ENCODE data around the gene PMM1. TPM values are rescaled to one million over a fixed set of nuclear protein-coding genes. Genes with fewer than 3 reads are reported as not detected.

Gene PMM1
- total RNA-seq, 1 experiment from 2014 or later: 26.8 TPM

DNA sequence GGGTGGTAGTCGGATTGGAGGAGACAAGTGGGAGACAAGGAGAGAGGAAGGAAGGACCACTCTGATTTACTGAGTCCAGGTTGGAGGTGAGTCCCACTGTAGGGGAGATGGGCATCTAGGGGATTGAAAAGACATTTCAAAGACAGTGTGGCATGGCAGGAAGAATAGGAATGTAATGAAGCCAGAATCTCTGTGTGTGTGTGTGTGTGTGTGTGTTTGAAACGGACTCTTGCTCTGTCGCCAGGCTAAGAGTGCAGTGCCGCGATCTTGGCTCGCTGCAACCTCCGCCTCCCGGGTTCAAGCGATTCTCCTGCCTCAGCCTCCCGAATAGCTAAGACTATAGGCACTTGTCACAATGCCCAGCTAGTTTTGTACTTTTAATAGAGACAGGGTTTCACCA, 33.1 kb downstream of the PMM1 start:
- CTCF ChIA-PET: no interaction called here
- DNase-seq (ENCODE audit: low spot score): no peak
- Histone ChIP-seq H3K27me3 (replicated peaks; ENCODE audit: insufficient read depth, low read depth, low read length, poor library complexity) (no peaks in the 10 kb centered on the region), H3K4me1 (ENCODE audit: insufficient read depth, low read length, poor library complexity, severe bottlenecking) (peaks cover 20% of the 10 kb centered on the region), H3K9me3 (ENCODE audit: low read depth, low read length, poor library complexity, severe bottlenecking) (no peaks in the 10 kb centered on the region), H3K36me3 (ENCODE audit: insufficient read depth, low read length, poor library complexity, severe bottlenecking) (no peaks in the 10 kb centered on the region), H3K4me3 (ENCODE audit: low read depth, low read length, poor library complexity, severe bottlenecking) (no peak overlapping the region), H3K27ac (ENCODE audit: low read depth, low read length, poor library complexity, severe bottlenecking) (no peak overlapping the region)
- TF ChIP-seq CTCF (conservative IDR thresholded peaks at IDR 0.05; ENCODE audit: low read depth, low read length) (no peak), EZH2 (IDR thresholded peaks at IDR 0.05; ENCODE audit: borderline replicate concordance, low read depth, low read length, poor library complexity, severe bottlenecking) (no peak)
- no TSS peak for BruUV-seq (replicated peaks)
- intact Hi-C loops (cut with micrococcal nuclease; ENCODE audit: unreplicated experiment): no loop called here
- POLR2A ChIA-PET (ENCODE audit: low non-redundant PET): no interaction called here

DNA sequence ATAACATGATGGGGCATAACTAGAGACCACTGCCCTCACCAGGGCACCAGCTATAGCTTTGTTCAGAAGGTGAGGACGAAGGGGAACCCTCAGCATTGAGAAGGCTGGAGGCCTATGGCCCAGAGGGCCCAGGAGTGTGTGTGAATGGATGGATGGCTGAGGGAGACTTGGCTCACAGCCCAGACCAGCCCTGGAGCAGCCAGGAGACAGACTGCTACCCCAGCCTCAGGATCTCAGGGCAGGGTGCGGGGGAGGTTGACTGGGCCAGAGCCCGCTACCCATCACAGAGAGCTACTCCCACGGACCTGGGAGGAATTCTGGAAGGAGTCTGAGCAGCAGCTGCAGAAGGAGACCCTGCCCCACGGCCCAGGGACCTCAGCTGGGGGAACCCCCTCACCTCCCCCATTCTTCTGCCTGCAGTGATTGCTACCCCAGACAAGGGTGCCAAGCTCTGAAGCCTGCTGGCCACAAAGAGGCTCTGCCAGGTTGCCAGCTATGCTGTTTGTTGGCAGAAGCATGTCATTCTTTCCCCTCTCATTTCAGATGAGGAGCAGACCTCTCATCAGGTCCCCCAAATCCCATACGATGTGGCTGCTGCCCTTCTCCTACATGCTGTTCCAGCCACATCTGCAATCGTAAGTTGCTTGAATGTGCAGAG, 34.2 kb downstream of the PMM1 start:
- no peaks in the 10 kb centered on the region for H3K27me3 ChIP-seq (replicated peaks; ENCODE audit: insufficient read depth, low read depth, low read length, poor library complexity)
- no peak overlapping the region for H3K4me3 ChIP-seq (ENCODE audit: low read depth, low read length, poor library complexity, severe bottlenecking)
- no peak for TF ChIP-seq EZH2 (IDR thresholded peaks at IDR 0.05; ENCODE audit: borderline replicate concordance, low read depth, low read length, poor library complexity, severe bottlenecking)
- no peak for TF ChIP-seq CTCF (conservative IDR thresholded peaks at IDR 0.05; ENCODE audit: low read depth, low read length)
- intact Hi-C loops (cut with micrococcal nuclease; ENCODE audit: unreplicated experiment): no loop called here
- no peaks in the 10 kb centered on the region for H3K36me3 ChIP-seq (ENCODE audit: insufficient read depth, low read length, poor library complexity, severe bottlenecking)
- CTCF ChIA-PET: no interaction called here
- POLR2A ChIA-PET (ENCODE audit: low non-redundant PET): no interaction called here
- no peak for DNase-seq (ENCODE audit: low spot score)
- peaks cover 10% of the 10 kb centered on the region for H3K4me1 ChIP-seq (ENCODE audit: insufficient read depth, low read length, poor library complexity, severe bottlenecking)
- BruUV-seq (replicated peaks): no TSS peak
- no peaks in the 10 kb centered on the region for H3K9me3 ChIP-seq (ENCODE audit: low read depth, low read length, poor library complexity, severe bottlenecking)
- H3K27ac ChIP-seq (ENCODE audit: low read depth, low read length, poor library complexity, severe bottlenecking): no peak overlapping the region

DNA sequence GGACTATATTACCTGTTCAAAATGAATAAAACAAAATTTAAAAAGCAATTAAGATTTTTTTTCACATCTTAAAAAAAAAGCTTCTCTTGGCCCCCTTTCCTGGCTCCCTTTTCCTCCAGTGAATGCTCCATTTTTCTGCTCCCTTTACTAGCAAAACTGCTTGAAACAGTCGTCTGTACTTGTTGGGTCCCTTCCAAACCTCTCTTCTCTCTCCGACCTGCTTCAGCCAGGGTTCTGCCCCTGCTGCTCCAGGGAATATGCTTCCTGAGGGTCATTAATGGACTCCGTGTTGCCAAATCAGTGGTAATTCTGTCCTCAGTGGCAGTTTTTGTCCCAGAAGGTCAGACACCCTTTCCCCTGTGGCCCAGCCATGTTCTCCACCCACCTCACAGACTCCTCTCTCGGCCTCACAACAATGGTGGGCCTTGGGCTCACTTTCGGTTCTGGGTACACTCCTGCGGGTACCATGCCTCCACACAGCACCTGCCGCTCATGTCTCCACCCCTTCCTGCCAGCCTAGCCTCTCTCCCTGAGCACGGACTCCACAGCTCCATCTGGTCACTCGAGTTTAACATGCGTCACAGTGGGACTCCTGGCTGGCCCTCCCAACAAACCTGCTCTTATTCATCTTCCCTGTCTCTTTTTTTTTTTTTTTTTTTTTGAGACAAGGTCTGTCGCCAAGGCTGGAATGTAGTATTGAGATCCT, 37.6 kb downstream of the PMM1 start:
- BruUV-seq (replicated peaks): no TSS peak
- CTCF ChIA-PET: interaction anchor here (0.6 kb wide), 1 partner anchor 599 kb away, joined by 14 read pairs; no protein-coding TSS in a partner anchor
- Histone ChIP-seq H3K27me3 (replicated peaks; ENCODE audit: insufficient read depth, low read depth, low read length, poor library complexity) (no peaks in the 10 kb centered on the region), H3K27ac (ENCODE audit: low read depth, low read length, poor library complexity, severe bottlenecking) (no peak overlapping the region), H3K4me1 (ENCODE audit: insufficient read depth, low read length, poor library complexity, severe bottlenecking) (peaks cover 3% of the 10 kb centered on the region), H3K36me3 (ENCODE audit: insufficient read depth, low read length, poor library complexity, severe bottlenecking) (no peaks in the 10 kb centered on the region), H3K4me3 (ENCODE audit: low read depth, low read length, poor library complexity, severe bottlenecking) (no peak overlapping the region), H3K9me3 (ENCODE audit: low read depth, low read length, poor library complexity, severe bottlenecking) (no peaks in the 10 kb centered on the region)
- POLR2A ChIA-PET (ENCODE audit: low non-redundant PET): interaction anchor here (0.6 kb wide), 1 partner anchor 354 kb away, joined by 3 read pairs; no protein-coding TSS in a partner anchor
- DNase-seq (ENCODE audit: low spot score): no peak
- intact Hi-C loops (cut with micrococcal nuclease; ENCODE audit: unreplicated experiment): no loop called here
- TF ChIP-seq EZH2 (IDR thresholded peaks at IDR 0.05; ENCODE audit: borderline replicate concordance, low read depth, low read length, poor library complexity, severe bottlenecking): no peak
- TF ChIP-seq CTCF (conservative IDR thresholded peaks at IDR 0.05; ENCODE audit: low read depth, low read length): no peak
